ENCODE measurements around the gene GNAI2.

DNA sequence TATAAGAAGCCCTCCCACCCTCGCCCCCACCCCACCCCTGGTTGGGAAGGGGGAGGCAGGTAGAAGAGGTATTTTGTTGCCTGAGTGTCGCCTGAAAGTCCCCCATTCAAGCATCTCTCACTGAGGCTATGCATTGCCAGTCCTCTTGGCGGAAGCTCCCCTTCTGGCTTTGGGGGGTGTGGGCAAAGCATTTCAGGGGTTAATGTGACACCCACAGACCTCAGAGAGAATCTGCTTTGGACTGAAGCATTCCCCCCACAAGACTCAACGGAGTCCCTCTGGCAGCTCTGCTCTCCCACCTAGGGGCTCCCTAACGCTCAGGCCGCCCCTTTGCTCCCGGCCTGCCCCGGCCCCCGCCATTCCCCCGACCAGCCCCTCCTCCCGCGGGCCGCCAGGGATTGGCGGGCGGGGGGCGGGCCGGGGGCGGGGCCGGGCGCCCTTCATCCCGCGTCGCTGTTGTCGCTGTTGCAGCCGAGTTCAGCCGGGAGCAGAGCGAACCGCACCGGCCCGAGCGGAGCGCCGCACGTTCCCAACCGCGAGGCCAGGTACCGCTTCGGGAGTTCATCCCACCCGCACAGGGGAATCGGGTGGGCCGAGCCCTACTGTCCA, 31.1 kb upstream of the GNAI2 start, which contains the start of gene SLC38A3:
- TF ChIP-seq, protein P1, sequence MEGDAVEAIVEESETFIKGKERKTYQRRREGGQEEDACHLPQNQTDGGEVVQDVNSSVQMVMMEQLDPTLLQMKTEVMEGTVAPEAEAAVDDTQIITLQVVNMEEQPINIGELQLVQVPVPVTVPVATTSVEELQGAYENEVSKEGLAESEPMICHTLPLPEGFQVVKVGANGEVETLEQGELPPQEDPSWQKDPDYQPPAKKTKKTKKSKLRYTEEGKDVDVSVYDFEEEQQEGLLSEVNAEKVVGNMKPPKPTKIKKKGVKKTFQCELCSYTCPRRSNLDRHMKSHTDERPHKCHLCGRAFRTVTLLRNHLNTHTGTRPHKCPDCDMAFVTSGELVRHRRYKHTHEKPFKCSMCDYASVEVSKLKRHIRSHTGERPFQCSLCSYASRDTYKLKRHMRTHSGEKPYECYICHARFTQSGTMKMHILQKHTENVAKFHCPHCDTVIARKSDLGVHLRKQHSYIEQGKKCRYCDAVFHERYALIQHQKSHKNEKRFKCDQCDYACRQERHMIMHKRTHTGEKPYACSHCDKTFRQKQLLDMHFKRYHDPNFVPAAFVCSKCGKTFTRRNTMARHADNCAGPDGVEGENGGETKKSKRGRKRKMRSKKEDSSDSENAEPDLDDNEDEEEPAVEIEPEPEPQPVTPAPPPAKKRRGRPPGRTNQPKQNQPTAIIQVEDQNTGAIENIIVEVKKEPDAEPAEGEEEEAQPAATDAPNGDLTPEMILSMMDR (IDR thresholded peaks at IDR 0.05): no peak
- no peak for TF ChIP-seq ZNF232 (CRISPR knock-in tag; IDR thresholded peaks at IDR 0.05)
- no peak for TF ChIP-seq JUN (CRISPR knock-in tag; IDR thresholded peaks at IDR 0.05)
- TF ChIP-seq, protein P2, sequence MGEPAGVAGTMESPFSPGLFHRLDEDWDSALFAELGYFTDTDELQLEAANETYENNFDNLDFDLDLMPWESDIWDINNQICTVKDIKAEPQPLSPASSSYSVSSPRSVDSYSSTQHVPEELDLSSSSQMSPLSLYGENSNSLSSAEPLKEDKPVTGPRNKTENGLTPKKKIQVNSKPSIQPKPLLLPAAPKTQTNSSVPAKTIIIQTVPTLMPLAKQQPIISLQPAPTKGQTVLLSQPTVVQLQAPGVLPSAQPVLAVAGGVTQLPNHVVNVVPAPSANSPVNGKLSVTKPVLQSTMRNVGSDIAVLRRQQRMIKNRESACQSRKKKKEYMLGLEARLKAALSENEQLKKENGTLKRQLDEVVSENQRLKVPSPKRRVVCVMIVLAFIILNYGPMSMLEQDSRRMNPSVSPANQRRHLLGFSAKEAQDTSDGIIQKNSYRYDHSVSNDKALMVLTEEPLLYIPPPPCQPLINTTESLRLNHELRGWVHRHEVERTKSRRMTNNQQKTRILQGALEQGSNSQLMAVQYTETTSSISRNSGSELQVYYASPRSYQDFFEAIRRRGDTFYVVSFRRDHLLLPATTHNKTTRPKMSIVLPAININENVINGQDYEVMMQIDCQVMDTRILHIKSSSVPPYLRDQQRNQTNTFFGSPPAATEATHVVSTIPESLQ (CRISPR knock-in tag; IDR thresholded peaks at IDR 0.05): no peak
- TF ChIP-seq, protein P3, sequence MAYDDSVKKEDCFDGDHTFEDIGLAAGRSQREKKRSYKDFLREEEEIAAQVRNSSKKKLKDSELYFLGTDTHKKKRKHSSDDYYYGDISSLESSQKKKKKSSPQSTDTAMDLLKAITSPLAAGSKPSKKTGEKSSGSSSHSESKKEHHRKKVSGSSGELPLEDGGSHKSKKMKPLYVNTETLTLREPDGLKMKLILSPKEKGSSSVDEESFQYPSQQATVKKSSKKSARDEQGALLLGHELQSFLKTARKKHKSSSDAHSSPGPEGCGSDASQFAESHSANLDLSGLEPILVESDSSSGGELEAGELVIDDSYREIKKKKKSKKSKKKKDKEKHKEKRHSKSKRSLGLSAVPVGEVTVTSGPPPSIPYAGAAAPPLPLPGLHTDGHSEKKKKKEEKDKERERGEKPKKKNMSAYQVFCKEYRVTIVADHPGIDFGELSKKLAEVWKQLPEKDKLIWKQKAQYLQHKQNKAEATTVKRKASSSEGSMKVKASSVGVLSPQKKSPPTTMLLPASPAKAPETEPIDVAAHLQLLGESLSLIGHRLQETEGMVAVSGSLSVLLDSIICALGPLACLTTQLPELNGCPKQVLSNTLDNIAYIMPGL (CRISPR knock-in tag; IDR thresholded peaks at IDR 0.05): no peak
- no peak for TF ChIP-seq ELF4 (CRISPR knock-in tag; IDR thresholded peaks at IDR 0.05; ENCODE audit: low read depth)
- TF ChIP-seq, protein P4, sequence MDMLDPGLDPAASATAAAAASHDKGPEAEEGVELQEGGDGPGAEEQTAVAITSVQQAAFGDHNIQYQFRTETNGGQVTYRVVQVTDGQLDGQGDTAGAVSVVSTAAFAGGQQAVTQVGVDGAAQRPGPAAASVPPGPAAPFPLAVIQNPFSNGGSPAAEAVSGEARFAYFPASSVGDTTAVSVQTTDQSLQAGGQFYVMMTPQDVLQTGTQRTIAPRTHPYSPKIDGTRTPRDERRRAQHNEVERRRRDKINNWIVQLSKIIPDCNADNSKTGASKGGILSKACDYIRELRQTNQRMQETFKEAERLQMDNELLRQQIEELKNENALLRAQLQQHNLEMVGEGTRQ (CRISPR knock-in tag; IDR thresholded peaks at IDR 0.05): no peak

Data from WTC11 (cell line).